A673 (cell line): Measurements from ENCODE around the gene LRRC8D. TPM values are rescaled to one million over a fixed set of nuclear protein-coding genes. Genes with fewer than 3 reads are reported as not detected.

Experiments used
- BruUV-seq: library from RNA; stranded (reverse); fragments of 400-500 nt; replicated peaks from 2 replicates; lab custom pipeline; 2021; lab: Mats Ljungman, UMichigan
- CTCF ChIA-PET: fragments of 300-600 bp; sonication (Branson Sonifier 250); formaldehyde crosslinking; loops from one replicate; lab custom pipeline; 2022; ENCODE audit warnings: antibody characterized with exemption; lab: Charles Lee
- POLR2A ChIA-PET: fragments of 300-600 bp; sonication (Branson Sonifier 250); formaldehyde crosslinking; loops from one replicate; lab custom pipeline; 2022; ENCODE audit warnings: antibody characterized with exemption; ENCODE audit not compliant: low non-redundant PET; lab: Charles Lee
- DNase-seq: peaks from one replicate; pipeline ENCODE4 v3.0.0-alpha.2; 2015; ENCODE audit warnings: low spot score
- H3K27ac ChIP-seq: fragments of 200-600 bp; sonication (generic); 2 replicates; pipeline ENCODE4 v1.5.1; 2016; ENCODE audit warnings: mixed run types, low read depth, mild to moderate bottlenecking, mixed read lengths, antibody characterized with exemption, low read length; ENCODE audit not compliant: poor library complexity, severe bottlenecking
- H3K27me3 ChIP-seq: fragments of 200-600 bp; sonication (generic); replicated peaks from 2 replicates; pipeline ENCODE4 v1.6.1; 2017; ENCODE audit warnings: mixed run types, low read depth, mild to moderate bottlenecking, mixed read lengths, antibody characterized with exemption, low read length; ENCODE audit not compliant: insufficient read depth, poor library complexity
- H3K36me3 ChIP-seq: fragments of 200-600 bp; sonication (generic); 2 replicates; pipeline ENCODE4 v1.6.1; 2016; ENCODE audit warnings: mixed run types, mild to moderate bottlenecking, mixed read lengths, antibody characterized with exemption, low read length; ENCODE audit not compliant: insufficient read depth, poor library complexity, severe bottlenecking
- H3K4me1 ChIP-seq: fragments of 200-600 bp; sonication (generic); 2 replicates; pipeline ENCODE4 v1.6.1; 2017; ENCODE audit warnings: mixed run types, mild to moderate bottlenecking, mixed read lengths, antibody characterized with exemption, low read length; ENCODE audit not compliant: insufficient read depth, poor library complexity, severe bottlenecking
- H3K4me3 ChIP-seq: fragments of 200-600 bp; sonication (generic); 2 replicates; pipeline ENCODE4 v1.5.1; 2016; ENCODE audit warnings: low read depth, mixed run types, mild to moderate bottlenecking, mixed read lengths, low read length; ENCODE audit not compliant: poor library complexity, severe bottlenecking
- H3K9me3 ChIP-seq: fragments of 200-600 bp; sonication (generic); 2 replicates; pipeline ENCODE4 v1.6.1; 2016; ENCODE audit warnings: mixed run types, low read depth, mild to moderate bottlenecking, mixed read lengths, antibody characterized with exemption, low read length; ENCODE audit not compliant: poor library complexity, severe bottlenecking
- EZH2 ChIP-seq: fragments of 200-600 bp; sonication (generic); IDR thresholded peaks from 2 replicates; pipeline ENCODE4 v1.6.1; 2017; ENCODE audit warnings: borderline replicate concordance, low read depth, mild to moderate bottlenecking, mixed read lengths, antibody characterized with exemption, low read length; ENCODE audit not compliant: poor library complexity, severe bottlenecking
- intact Hi-C: fragments of 100-400 bp; cut with micrococcal nuclease; formaldehyde crosslinking; loops from one replicate; pipeline ENCODE4 v1.10.0; 2022; ENCODE audit not compliant: unreplicated experiment
- total RNA-seq: library from RNA; stranded (reverse); gene quantifications from 2 replicates; pipeline ENCODE4 v1.2.3, GENCODE V29; 2021
- TF ChIP-seq, protein P1 (sequence below): fragments of 300-800, 200-600 bp; sonication (generic); conservative IDR thresholded peaks from 2 replicates; pipeline ENCODE4 v1.5.1; 2017; ENCODE audit warnings: low read depth, mild to moderate bottlenecking, antibody characterized with exemption, low read length, moderate library complexity, mixed read lengths

Gene LRRC8D
- total RNA-seq, 1 experiment from 2014 or later = 59.4 TPM

DNA sequence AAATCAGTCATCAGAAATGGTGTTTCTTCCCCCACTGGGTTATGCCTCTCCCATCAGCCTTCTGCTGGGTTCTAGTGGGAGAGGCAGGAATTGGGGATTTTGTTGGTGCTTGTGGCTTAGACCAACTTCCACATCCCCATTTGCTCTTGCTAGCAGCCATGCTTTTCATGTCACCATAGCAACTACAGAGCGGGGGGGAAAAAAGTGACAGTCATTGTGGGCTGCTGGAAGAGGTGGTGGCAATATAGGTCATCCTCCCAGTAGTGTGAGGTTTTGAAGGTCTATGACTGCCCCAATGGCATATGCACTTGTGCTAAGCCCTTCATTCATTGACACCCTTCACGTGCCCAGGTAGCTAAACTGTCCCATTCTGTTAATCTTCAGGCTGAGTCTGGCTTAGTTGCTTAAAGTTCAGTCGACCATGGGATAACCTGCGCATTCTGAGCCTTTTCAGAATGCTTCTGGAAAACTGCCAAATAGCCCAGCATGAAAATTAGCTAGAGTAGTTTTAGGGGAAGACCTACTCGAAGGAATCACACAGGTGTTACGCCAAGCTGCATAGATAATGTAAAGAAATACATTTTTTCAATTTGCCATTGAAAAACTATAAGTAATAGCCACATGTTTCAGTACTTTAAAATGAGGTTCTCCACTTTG, 120.4 kb downstream of the LRRC8D start:
- Histone ChIP-seq H3K4me1 (peaks cover 21% of the 10 kb centered on the region), H3K36me3 (no peaks in the 10 kb centered on the region), H3K9me3 (no peaks in the 10 kb centered on the region), H3K4me3 (no peak overlapping the region), H3K27me3 (no peaks in the 10 kb centered on the region), H3K27ac (no peak overlapping the region)
- intact Hi-C loops = no loop called here
- no TSS peak for BruUV-seq
- ChIA-PET CTCF (no interaction called here), POLR2A (no interaction called here)
- DNase-seq = no peak
- TF ChIP-seq, protein P1, sequence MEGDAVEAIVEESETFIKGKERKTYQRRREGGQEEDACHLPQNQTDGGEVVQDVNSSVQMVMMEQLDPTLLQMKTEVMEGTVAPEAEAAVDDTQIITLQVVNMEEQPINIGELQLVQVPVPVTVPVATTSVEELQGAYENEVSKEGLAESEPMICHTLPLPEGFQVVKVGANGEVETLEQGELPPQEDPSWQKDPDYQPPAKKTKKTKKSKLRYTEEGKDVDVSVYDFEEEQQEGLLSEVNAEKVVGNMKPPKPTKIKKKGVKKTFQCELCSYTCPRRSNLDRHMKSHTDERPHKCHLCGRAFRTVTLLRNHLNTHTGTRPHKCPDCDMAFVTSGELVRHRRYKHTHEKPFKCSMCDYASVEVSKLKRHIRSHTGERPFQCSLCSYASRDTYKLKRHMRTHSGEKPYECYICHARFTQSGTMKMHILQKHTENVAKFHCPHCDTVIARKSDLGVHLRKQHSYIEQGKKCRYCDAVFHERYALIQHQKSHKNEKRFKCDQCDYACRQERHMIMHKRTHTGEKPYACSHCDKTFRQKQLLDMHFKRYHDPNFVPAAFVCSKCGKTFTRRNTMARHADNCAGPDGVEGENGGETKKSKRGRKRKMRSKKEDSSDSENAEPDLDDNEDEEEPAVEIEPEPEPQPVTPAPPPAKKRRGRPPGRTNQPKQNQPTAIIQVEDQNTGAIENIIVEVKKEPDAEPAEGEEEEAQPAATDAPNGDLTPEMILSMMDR = no peak
- TF ChIP-seq EZH2 = no peak

GRCh38 chr1:89942014-89942413, 121.2 kb downstream of the LRRC8D start:
- ChIA-PET CTCF (no interaction called here), POLR2A (no interaction called here)
- Histone ChIP-seq H3K9me3 (no peaks in the 10 kb centered on the region), H3K4me1 (peaks cover 21% of the 10 kb centered on the region), H3K27ac (no peak overlapping the region), H3K36me3 (no peaks in the 10 kb centered on the region), H3K27me3 (no peaks in the 10 kb centered on the region), H3K4me3 (no peak overlapping the region)
- DNase-seq = no peak
- TF ChIP-seq, protein P1 = no peak
- no peak for TF ChIP-seq EZH2
- intact Hi-C loops = no loop called here
- BruUV-seq = no TSS peak

- CTCF ChIA-PET = no interaction called here
- BruUV-seq = no TSS peak
Observed at GRCh38 chr1:89942825-89943658, 122.2 kb downstream of the LRRC8D start.

More at GRCh38 chr1:89942825-89943658, 122.2 kb downstream of the LRRC8D start:
- intact Hi-C loops = no loop called here
- H3K36me3 ChIP-seq = no peaks in the 10 kb centered on the region
- DNase-seq = no peak
- H3K9me3 ChIP-seq = no peaks in the 10 kb centered on the region
- TF ChIP-seq, protein P1 = no peak
- TF ChIP-seq EZH2 = no peak
- POLR2A ChIA-PET = no interaction called here
- no peak overlapping the region for H3K27ac ChIP-seq
- H3K4me1 ChIP-seq = peaks cover 19% of the 10 kb centered on the region
- no peaks in the 10 kb centered on the region for H3K27me3 ChIP-seq
- H3K4me3 ChIP-seq = no peak overlapping the region
